Naive thymus-derived CD8-positive, alpha-beta T cell (primary cell): Measurements from ENCODE around the gene PRRT3. TPM values are rescaled to one million over a fixed set of nuclear protein-coding genes. Genes with fewer than 3 reads are reported as not detected.

ENCODE experiments used
- polyA plus RNA-seq, 3 donors: library from polyadenylated mRNA; unstranded; fragments of 300-500 nt; fragmentation: Illumina TruSeq; gene quantifications; one replicate each; pipeline ENCODE4 v1.2.3, GENCODE V29; 2021
- total RNA-seq, 8 experiments: library from RNA in 2 of 8; stranded (reverse) in 2 of 8; gene quantifications; one replicate each; pipeline ENCODE4 v1.2.3 and lab custom pipeline; 2021 to 2026

The PRRT3 gene
- total and polyA plus RNA-seq, 5 experiments from 2014 or later = 2.2 to 6.3 (median 4.4) TPM

Other genes starting within 250 kb of the PRRT3 start
- under 1 TPM in 1 of 2 experiments, not detected in 1; 0.55 TPM for gene CPNE9, start 248.6 kb downstream of the PRRT3 start, total RNA-seq
- gene CPNE9, start 248.6 kb downstream of the PRRT3 start, polyA plus RNA-seq = not detected
- gene BRPF1, start 220.7 kb downstream of the PRRT3 start, total RNA-seq = 10 to 100 TPM; 41.2 to 43.9 TPM
- gene BRPF1, start 220.7 kb downstream of the PRRT3 start, polyA plus RNA-seq = 10 to 100 TPM in 2 of 3 donors, 1 to 10 TPM in 1; 8.8 to 24.9 (median 10.8) TPM
- gene OGG1, start 202.5 kb downstream of the PRRT3 start, total RNA-seq = 10 to 100 TPM; 25.7 to 27.0 TPM
- gene OGG1, start 202.5 kb downstream of the PRRT3 start, polyA plus RNA-seq = 10 to 100 TPM; 15.3 to 20.7 (median 18.0) TPM
- under 1 TPM; 0.31 to 0.96 TPM for gene CAMK1, start 182.5 kb downstream of the PRRT3 start, total RNA-seq
- gene CAMK1, start 182.5 kb downstream of the PRRT3 start, polyA plus RNA-seq = 1 to 10 TPM in 2 of 3 donors, under 1 TPM in 1; 0.17 to 1.1 (median 1.1) TPM
- gene TADA3, start 159.9 kb downstream of the PRRT3 start, total RNA-seq = 10 to 100 TPM; 33.3 to 35.9 TPM
- 10 to 100 TPM; 38.2 to 51.2 (median 44.1) TPM for gene TADA3, start 159.9 kb downstream of the PRRT3 start, polyA plus RNA-seq
- gene ARPC4, start 159.3 kb downstream of the PRRT3 start, total RNA-seq = 100 to 1,000 TPM; 134 to 146 TPM
- gene ARPC4, start 159.3 kb downstream of the PRRT3 start, polyA plus RNA-seq = 100 to 1,000 TPM; 201 to 229 (median 225) TPM
- 10 to 100 TPM; 64.5 to 65.6 TPM for gene TTLL3, start 142.1 kb downstream of the PRRT3 start, total RNA-seq
- gene TTLL3, start 142.1 kb downstream of the PRRT3 start, polyA plus RNA-seq = 1 to 10 TPM; 1.3 to 2.5 (median 2.2) TPM
- 10 to 100 TPM; 44.0 to 52.8 TPM for gene RPUSD3, start 108.4 kb downstream of the PRRT3 start, total RNA-seq
- 10 to 100 TPM; 55.6 to 62.4 (median 59.1) TPM for gene RPUSD3, start 108.4 kb downstream of the PRRT3 start, polyA plus RNA-seq
- under 1 TPM in 1 of 2 experiments, not detected in 1; 0.31 TPM for gene CIDEC, start 72.2 kb downstream of the PRRT3 start, total RNA-seq
- under 1 TPM in 1 of 3 donors, not detected in 2; 0.26 TPM for gene CIDEC, start 72.2 kb downstream of the PRRT3 start, polyA plus RNA-seq
- 10 to 100 TPM; 38.0 to 40.4 TPM for gene JAGN1, start 61.8 kb downstream of the PRRT3 start, total RNA-seq
- gene JAGN1, start 61.8 kb downstream of the PRRT3 start, polyA plus RNA-seq = 10 to 100 TPM; 38.4 to 48.5 (median 39.8) TPM
- 1 to 10 TPM in 1 of 2 experiments, under 1 TPM in 1; 0.88 to 1.3 TPM for gene IL17RE, start 49.6 kb downstream of the PRRT3 start, total RNA-seq
- gene IL17RE, start 49.6 kb downstream of the PRRT3 start, polyA plus RNA-seq = under 1 TPM in 2 of 3 donors, not detected in 1; 0.16 to 0.64 TPM
- gene IL17RC, start 35.3 kb downstream of the PRRT3 start, total RNA-seq = under 1 TPM; 0.39 to 0.66 TPM
- gene IL17RC, start 35.3 kb downstream of the PRRT3 start, polyA plus RNA-seq = 10 to 100 TPM in 1 of 3 donors, 1 to 10 TPM in 2; 9.5 to 10.0 (median 9.8) TPM
- 10 to 100 TPM; 53.4 to 58.3 TPM for gene CRELD1, start 18.6 kb downstream of the PRRT3 start, total RNA-seq
- gene CRELD1, start 18.6 kb downstream of the PRRT3 start, polyA plus RNA-seq = 10 to 100 TPM; 25.5 to 33.3 (median 29.2) TPM
- gene EMC3, start 34.4 kb upstream of the PRRT3 start, total RNA-seq = 10 to 100 TPM; 31.3 to 35.6 TPM
- 10 to 100 TPM; 52.6 to 61.5 (median 55.4) TPM for gene EMC3, start 34.4 kb upstream of the PRRT3 start, polyA plus RNA-seq
- 10 to 100 TPM; 21.5 to 25.5 TPM for gene FANCD2, start 74.0 kb upstream of the PRRT3 start, total RNA-seq
- gene FANCD2, start 74.0 kb upstream of the PRRT3 start, polyA plus RNA-seq = 1 to 10 TPM; 3.9 to 5.6 (median 4.7) TPM
- not detected for gene FANCD2OS, start 155.8 kb upstream of the PRRT3 start, total RNA-seq
- gene FANCD2OS, start 155.8 kb upstream of the PRRT3 start, polyA plus RNA-seq = not detected
- 10 to 100 TPM; 59.8 to 67.7 TPM for gene BRK1, start 163.3 kb upstream of the PRRT3 start, total RNA-seq
- 100 to 1,000 TPM; 202 to 259 (median 250) TPM for gene BRK1, start 163.3 kb upstream of the PRRT3 start, polyA plus RNA-seq
- 10 to 100 TPM; 71.5 to 78.8 TPM for gene VHL, start 189.4 kb upstream of the PRRT3 start, total RNA-seq
- gene VHL, start 189.4 kb upstream of the PRRT3 start, polyA plus RNA-seq = 10 to 100 TPM; 11.4 to 36.1 (median 16.0) TPM
- gene IRAK2, start 212.5 kb upstream of the PRRT3 start, total RNA-seq = 1 to 10 TPM; 4.3 to 4.4 TPM
- gene IRAK2, start 212.5 kb upstream of the PRRT3 start, polyA plus RNA-seq = 1 to 10 TPM; 2.9 to 6.0 (median 5.1) TPM